GM19099 (cell line): ENCODE measurements around the gene AKAP7.

Source experiments
- POLR2A ChIP-seq: IDR thresholded peaks from 3 replicates; pipeline ENCODE4 v1.6.1; 2011; ENCODE audit warnings: low read depth; ENCODE audit not compliant: insufficient read length; ENCODE audit errors: extremely low read depth

AKAP7 gene

GRCh38 chr6:131288214-131288613, 152.9 kb downstream of the AKAP7 start:
- no peak for TF ChIP-seq POLR2A

DNA sequence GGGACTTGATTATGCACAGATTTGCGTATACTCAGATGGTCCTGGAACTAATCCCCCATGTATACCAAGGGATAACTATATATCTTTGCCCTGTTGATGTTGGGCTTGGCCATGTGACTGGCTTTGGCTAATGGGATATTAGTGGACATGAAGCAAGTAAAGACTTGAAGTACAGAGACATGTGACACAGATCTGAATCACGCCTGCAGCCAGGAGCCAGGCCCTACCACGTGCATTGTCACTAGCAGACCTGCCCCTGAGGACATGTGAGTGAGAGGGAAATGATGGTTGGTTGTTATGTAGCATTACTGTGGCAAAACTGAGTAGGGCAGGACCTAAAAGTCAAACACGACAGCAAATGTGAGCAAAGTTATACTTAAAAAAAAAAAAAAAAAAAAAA, 155.7 kb downstream of the AKAP7 start:
- TF ChIP-seq POLR2A, result no peak

DNA sequence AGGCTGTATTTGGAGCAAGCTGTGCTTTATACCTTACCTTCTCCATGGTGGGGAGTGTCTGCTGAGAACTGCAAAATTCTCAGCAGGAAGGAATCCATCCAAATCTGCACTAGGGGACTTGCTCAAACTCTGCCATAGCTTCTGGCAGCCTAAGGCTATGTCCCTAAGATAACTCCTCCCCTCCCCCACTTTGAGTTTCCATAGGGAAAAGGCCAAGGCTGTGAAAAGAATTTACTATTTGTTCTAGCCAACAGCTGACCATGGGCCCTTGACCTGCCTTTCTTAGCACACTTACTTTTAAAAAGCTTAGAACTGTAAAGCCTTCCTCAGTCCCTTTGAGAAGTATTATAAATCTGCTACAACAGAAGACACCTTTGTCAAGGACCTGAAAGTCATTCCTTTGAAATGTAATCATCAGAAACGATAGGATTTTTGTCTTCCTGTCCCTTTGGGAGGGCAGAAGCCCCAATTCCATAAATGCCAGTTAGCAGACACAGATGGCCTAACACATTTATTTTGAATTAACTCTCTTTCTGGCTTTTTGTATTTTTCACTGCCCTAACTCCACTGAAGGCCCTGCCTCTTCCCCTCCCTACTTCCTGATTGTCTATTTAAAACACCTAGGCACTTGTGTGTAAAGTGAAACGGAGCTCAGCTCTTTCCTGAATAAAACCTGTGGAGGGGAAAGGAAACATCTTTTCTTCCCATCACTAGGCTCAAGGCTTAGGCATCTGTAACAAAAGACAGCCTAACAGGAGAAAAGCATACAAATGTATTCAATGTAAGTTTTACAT, 157.1 kb downstream of the AKAP7 start:
- no peak for TF ChIP-seq POLR2A

GRCh38 chr6:131293472-131293911, 158.2 kb downstream of the AKAP7 start:
- TF ChIP-seq POLR2A, result no peak

DNA sequence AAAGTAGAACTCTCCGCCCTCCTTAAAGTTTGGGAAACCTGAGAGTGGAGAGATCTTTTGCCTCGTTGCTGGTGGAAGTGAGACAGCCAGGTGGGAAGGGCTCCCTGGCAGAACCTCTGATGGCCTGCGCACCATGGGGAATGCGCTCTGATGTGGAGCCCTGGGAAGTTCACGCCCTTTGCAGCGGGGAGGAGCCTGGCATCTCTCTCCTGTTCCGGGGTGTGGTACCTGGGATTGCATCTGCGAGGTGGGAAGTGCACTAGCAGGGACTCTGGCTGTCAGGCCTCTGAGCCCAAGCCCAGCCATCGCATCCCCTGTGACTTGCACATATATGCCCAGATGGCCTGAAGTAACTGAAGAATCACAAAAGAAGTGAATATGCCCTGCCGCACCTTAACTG, 159.8 kb downstream of the AKAP7 start:
- TF ChIP-seq POLR2A, result no peak

DNA sequence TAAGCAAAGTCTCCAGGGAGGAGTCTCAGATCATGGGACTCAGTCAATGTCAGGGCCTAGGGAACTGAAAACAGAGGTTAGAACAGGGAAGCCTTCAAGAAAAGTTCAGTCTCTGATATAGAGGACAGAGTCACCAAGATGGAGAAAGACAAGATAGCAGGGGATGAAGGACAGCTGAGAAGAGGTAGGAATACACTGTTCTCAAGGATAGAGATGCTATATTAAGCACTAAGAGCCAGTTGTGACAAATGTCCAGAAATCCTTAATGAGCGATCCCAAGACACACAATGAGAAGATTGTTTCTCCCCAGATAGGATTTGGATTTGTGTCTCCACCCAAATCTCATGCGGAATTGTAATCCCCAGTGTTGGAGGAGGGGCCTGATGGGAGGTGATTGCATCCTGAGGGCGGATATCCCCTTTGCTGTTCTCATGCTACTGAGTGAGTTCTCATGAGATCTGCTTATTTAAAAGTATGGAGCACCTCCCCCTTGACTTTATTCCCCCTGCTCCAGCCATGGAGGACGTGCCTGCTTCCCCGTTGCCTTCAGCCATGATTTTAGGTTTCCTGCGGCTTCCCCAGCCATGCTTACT, 168.2 kb downstream of the AKAP7 start:
- TF ChIP-seq POLR2A, result no peak

- no peak for TF ChIP-seq POLR2A
Observed at GRCh38 chr6:131305037-131305850, 170.0 kb downstream of the AKAP7 start.

- TF ChIP-seq POLR2A, result no peak
Observed at GRCh38 chr6:131309437-131309836, 174.2 kb downstream of the AKAP7 start.

- no peak for TF ChIP-seq POLR2A
Observed at GRCh38 chr6:131314838-131315237, 179.6 kb downstream of the AKAP7 start.

- no peak for TF ChIP-seq POLR2A
Observed at GRCh38 chr6:131316654-131317053, 181.4 kb downstream of the AKAP7 start.

GRCh38 chr6:131317516-131317915, 182.2 kb downstream of the AKAP7 start:
- no peak for TF ChIP-seq POLR2A

- no peak for TF ChIP-seq POLR2A
Observed at GRCh38 chr6:131321589-131321988, 186.3 kb downstream of the AKAP7 start.

GRCh38 chr6:131322125-131322524, 186.9 kb downstream of the AKAP7 start:
- TF ChIP-seq POLR2A, result no peak

- no peak for TF ChIP-seq POLR2A
Observed at GRCh38 chr6:131331151-131331550, 195.9 kb downstream of the AKAP7 start.
